ENCODE measurements around the gene SMURF1. TPM values are rescaled to one million over a fixed set of nuclear protein-coding genes. Genes with fewer than 3 reads are reported as not detected.

Gene SMURF1
- total RNA-seq, 1 donor from 2014 or later = 24.5 TPM

DNA sequence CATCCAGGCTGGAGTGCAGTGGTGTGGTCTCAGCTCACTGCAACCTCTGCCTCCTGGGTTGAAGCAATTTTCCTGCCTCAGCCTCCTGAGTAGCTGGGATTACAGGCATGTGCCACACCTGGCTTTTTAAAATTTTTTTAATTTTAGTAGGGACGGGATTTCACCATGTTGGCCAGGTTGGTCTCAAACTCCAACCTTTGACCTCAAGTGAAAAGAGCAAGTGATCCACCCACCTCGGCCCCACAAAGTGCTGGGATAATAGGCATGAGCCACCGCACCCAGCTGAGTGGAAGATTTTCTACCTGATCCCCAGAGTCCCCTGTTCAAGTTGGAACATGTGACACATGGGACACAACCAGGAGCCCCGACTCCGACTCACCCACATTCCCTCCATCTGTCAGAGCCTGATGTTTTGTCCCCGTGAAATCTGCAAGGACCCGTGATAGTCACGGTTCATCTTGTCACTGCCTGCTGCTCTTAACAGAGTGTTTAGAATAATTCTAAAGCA, 104.5 kb downstream of the SMURF1 start:
- H3K36me3 Mint-ChIP-seq (ENCODE audit: low read depth) = peaks cover 42% of the 10 kb centered on the region
- TF ChIP-seq, protein P1, sequence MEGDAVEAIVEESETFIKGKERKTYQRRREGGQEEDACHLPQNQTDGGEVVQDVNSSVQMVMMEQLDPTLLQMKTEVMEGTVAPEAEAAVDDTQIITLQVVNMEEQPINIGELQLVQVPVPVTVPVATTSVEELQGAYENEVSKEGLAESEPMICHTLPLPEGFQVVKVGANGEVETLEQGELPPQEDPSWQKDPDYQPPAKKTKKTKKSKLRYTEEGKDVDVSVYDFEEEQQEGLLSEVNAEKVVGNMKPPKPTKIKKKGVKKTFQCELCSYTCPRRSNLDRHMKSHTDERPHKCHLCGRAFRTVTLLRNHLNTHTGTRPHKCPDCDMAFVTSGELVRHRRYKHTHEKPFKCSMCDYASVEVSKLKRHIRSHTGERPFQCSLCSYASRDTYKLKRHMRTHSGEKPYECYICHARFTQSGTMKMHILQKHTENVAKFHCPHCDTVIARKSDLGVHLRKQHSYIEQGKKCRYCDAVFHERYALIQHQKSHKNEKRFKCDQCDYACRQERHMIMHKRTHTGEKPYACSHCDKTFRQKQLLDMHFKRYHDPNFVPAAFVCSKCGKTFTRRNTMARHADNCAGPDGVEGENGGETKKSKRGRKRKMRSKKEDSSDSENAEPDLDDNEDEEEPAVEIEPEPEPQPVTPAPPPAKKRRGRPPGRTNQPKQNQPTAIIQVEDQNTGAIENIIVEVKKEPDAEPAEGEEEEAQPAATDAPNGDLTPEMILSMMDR (conservative IDR thresholded peaks at IDR 0.05) = no peak
- H3K27ac Mint-ChIP-seq (ENCODE audit: unreplicated experiment) = no peak overlapping the region

DNA sequence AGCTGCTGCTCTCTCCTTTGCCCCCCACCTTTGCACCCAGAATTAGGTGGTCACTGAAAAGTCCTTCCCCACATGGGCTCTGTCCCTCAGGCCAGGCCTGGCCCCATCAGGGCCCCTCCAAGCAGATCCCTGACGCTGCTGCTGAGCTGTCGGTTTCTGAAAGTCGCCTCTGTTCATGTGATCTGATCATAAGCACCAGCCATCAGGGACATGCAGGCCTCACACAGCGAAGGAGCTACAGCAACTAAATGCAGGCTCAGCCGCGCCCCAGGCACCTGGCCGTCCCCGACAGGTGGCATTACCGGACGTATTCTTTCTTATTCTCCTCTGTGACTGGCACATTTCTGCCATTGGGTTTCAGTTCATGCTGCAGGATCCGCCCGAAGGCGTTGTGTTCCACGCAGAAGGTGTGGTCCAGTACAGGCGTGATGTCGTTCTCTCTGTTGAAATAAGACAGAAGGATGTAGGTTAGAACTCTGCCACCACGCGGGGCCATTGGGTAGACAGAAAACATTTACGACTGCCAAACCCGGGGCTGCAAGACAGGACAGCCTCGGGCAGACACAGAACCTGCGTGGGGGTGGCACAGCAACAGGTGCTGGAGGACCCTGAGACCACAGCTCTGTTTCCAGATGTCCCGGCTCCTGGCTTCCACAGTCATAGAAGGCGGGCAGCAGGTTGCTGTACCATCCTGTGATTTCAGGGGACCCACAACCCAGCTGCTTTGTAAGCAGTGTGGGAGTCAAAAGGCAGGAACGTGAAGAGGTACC, 105.6 kb downstream of the SMURF1 start:
- TF ChIP-seq, protein P1 (conservative IDR thresholded peaks at IDR 0.05) = no peak
- Mint-ChIP-seq H3K27me3 (ENCODE audit: low read depth) (no peaks in the 10 kb centered on the region), H3K4me1 (peaks cover 13% of the 10 kb centered on the region), H3K9me3 (no peaks in the 10 kb centered on the region), H3K27ac (ENCODE audit: unreplicated experiment) (no peak overlapping the region), H3K36me3 (ENCODE audit: low read depth) (peaks cover 37% of the 10 kb centered on the region), H3K4me3 (no peak overlapping the region)
- DNase-seq (ENCODE audit: low read depth, low spot score) = no peak

More for the DNA sequence above, 104.5 kb downstream of the SMURF1 start:
- Mint-ChIP-seq H3K4me1 (peaks cover 18% of the 10 kb centered on the region), H3K4me3 (no peak overlapping the region), H3K9me3 (no peaks in the 10 kb centered on the region), H3K27me3 (ENCODE audit: low read depth) (no peaks in the 10 kb centered on the region)
- no peak for DNase-seq (ENCODE audit: low read depth, low spot score)

DNA sequence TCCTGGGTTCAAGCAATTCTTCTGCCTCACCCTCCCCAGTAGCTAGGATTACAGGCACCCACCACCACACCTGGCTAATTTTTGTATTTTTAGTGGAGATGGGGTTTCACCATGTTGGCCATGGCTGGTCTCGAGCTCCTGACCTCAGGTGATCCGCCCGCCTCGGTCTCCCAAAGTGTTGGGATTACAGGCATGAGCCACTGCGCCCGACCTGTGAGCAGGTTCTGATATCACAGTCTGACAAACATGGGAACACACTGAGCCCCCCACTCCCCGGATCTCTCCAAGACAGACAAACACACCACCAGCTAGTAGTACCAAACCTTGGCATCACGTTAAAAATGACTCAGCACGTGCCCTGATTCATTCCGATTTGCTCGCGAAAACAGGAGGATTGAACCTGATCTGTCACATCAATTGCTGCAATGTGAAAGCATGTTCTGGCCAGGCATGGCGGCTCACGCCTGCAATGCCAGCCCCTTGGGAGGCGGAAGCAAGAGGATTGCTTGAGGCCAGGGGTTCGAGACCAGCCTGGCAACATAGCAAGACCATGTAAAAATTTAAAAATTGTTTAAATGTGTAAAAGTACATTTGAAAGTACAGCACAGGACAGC, 106.5 kb downstream of the SMURF1 start:
- Mint-ChIP-seq H3K36me3 (ENCODE audit: low read depth) (peaks cover 34% of the 10 kb centered on the region), H3K27ac (ENCODE audit: unreplicated experiment) (no peak overlapping the region)

DNA sequence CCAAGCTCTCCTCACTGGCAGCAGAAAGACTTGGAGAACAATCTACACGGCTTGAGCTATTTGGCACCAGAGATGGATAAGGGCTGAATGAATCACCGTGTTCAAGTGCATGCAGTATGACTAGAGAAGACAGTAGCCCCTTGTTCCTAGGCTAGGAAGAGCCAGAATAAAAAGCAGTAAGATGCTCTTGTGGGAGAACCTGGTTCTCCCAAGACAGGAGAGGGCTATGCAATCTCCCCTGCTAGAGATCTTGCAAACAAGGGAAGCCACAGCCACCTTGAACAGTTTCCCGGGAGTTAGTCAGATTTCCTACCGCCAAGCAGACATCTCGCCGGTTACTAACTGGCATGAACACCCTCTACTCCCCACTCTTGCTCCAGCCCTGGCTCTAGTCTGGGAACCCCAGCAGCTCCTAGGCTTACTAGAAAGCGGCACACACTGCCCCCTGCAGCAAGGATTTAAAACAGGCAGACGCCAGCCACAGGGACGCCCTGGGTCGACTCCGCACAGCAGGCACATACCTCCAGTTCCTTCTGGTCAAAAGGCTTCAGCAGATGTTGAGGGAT, 107.3 kb downstream of the SMURF1 start:
- Mint-ChIP-seq H3K36me3 (ENCODE audit: low read depth) (peaks cover 34% of the 10 kb centered on the region), H3K4me1 (peaks cover 5% of the 10 kb centered on the region), H3K4me3 (peak overlapping the region; percentile 8), H3K9me3 (no peaks in the 10 kb centered on the region), H3K27me3 (ENCODE audit: low read depth) (no peaks in the 10 kb centered on the region), H3K27ac (ENCODE audit: unreplicated experiment) (no peak overlapping the region)
- peak; percentile 33 for DNase-seq (ENCODE audit: low read depth, low spot score)
- TF ChIP-seq, protein P1 (conservative IDR thresholded peaks at IDR 0.05) = peak; percentile 51

More for the DNA sequence above, 106.5 kb downstream of the SMURF1 start:
- DNase-seq (ENCODE audit: low read depth, low spot score) = no peak
- Mint-ChIP-seq H3K9me3 (no peaks in the 10 kb centered on the region), H3K4me3 (no peak overlapping the region), H3K27me3 (ENCODE audit: low read depth) (no peaks in the 10 kb centered on the region), H3K4me1 (peaks cover 5% of the 10 kb centered on the region)
- TF ChIP-seq, protein P1 (conservative IDR thresholded peaks at IDR 0.05) = no peak

DNA sequence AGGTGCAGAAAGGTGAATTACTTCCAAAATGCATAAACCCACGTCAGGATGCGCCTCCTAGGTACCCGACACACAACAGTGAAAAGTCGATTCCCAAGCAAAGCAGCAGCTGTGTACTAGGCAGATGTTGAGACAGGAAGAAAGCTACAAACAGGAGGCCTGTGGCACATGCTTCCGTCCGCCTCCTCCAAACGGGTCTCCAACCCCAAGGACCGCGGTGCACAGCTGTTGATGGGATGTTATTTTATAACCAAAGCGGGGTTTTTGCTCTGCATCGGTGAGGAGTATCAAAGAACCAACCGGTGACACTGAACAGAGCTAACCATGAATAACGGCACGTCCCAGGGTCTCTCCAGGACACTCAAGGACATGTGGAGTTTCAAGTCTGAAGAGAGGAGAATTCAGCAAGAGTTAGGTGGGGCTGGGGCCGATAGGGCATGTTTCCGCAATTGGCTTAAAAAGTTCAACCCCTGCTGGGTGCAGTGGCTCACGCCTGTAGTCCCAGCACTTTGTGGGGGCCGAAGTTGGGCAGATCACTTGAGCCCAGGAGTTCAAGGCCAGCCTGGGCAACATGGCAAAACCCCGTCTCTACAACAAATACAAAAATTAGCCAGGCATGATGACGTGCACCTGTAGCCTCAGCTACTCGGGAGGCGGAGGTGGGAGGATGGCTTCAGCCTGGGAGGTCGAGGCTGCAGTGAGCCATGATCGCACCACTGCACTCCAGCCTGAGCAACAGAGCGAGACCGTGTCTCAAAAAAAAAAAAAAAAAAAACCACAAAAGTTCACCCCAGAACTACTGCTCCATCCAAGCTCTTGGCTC, 108.0 kb downstream of the SMURF1 start:
- DNase-seq (ENCODE audit: low read depth, low spot score) = no peak
- Mint-ChIP-seq H3K27ac (ENCODE audit: unreplicated experiment) (no peak overlapping the region), H3K4me3 (no peak overlapping the region), H3K27me3 (ENCODE audit: low read depth) (no peaks in the 10 kb centered on the region), H3K36me3 (ENCODE audit: low read depth) (peaks cover 37% of the 10 kb centered on the region), H3K4me1 (peaks cover 5% of the 10 kb centered on the region), H3K9me3 (no peaks in the 10 kb centered on the region)
- TF ChIP-seq, protein P1 (conservative IDR thresholded peaks at IDR 0.05) = no peak

Data from neural crest cell (in vitro differentiated cells).